ENCODE results near the gene RSKR.

Gene RSKR

GRCh38 chr17:28584434-28584833, 29.6 kb downstream of the RSKR start:
- Histone ChIP-seq H3K36me3 (ENCODE audit: control insufficient read depth, low read length) (peaks cover 92% of the 10 kb centered on the region), H4K20me1 (ENCODE audit: control insufficient read depth, insufficient read depth, low read depth, low read length) (no peaks in the 10 kb centered on the region), H3K4me1 (ENCODE audit: control insufficient read depth, low read length) (no peaks in the 10 kb centered on the region)

GRCh38 chr17:28582513-28582912, 31.5 kb downstream of the RSKR start:
- Histone ChIP-seq H3K4me1 (ENCODE audit: control insufficient read depth, low read length) (peaks cover 1% of the 10 kb centered on the region), H3K9me3 (ENCODE audit: control insufficient read depth, insufficient read depth, low read length) (no peaks in the 10 kb centered on the region), H3K9me2 (replicated peaks; ENCODE audit: control insufficient read depth, low read length) (no peaks in the 10 kb centered on the region), H3K27ac (ENCODE audit: low read depth, low read length) (no peak overlapping the region), H3K27me3 (ENCODE audit: control insufficient read depth, low read length) (no peaks in the 10 kb centered on the region), H3K36me3 (ENCODE audit: control insufficient read depth, low read length) (peaks cover 95% of the 10 kb centered on the region), H3K79me2 (ENCODE audit: control insufficient read depth, low read length) (no peaks in the 10 kb centered on the region), H3K4me3 (ENCODE audit: low read length) (no peak overlapping the region), H3K4me2 (ENCODE audit: low read length) (no peak overlapping the region), H4K20me1 (ENCODE audit: control insufficient read depth, insufficient read depth, low read depth, low read length) (no peaks in the 10 kb centered on the region), H3F3A (ENCODE audit: control insufficient read depth, insufficient read depth) (peaks cover 18% of the 10 kb centered on the region)
- TF ChIP-seq, protein P1, sequence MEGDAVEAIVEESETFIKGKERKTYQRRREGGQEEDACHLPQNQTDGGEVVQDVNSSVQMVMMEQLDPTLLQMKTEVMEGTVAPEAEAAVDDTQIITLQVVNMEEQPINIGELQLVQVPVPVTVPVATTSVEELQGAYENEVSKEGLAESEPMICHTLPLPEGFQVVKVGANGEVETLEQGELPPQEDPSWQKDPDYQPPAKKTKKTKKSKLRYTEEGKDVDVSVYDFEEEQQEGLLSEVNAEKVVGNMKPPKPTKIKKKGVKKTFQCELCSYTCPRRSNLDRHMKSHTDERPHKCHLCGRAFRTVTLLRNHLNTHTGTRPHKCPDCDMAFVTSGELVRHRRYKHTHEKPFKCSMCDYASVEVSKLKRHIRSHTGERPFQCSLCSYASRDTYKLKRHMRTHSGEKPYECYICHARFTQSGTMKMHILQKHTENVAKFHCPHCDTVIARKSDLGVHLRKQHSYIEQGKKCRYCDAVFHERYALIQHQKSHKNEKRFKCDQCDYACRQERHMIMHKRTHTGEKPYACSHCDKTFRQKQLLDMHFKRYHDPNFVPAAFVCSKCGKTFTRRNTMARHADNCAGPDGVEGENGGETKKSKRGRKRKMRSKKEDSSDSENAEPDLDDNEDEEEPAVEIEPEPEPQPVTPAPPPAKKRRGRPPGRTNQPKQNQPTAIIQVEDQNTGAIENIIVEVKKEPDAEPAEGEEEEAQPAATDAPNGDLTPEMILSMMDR (IDR thresholded peaks at IDR 0.05; ENCODE audit: low read depth, low read length, poor library complexity, severe bottlenecking), result no peak
- TF ChIP-seq EZH2phosphoT487 (IDR thresholded peaks at IDR 0.05; ENCODE audit: borderline replicate concordance, low read length), result no peak

More at GRCh38 chr17:28584434-28584833, 29.6 kb downstream of the RSKR start:
- no peak overlapping the region for H3K4me3 ChIP-seq (ENCODE audit: low read length)
- no peak for TF ChIP-seq EZH2phosphoT487 (IDR thresholded peaks at IDR 0.05; ENCODE audit: borderline replicate concordance, low read length)
- TF ChIP-seq, protein P1 (IDR thresholded peaks at IDR 0.05; ENCODE audit: low read depth, low read length, poor library complexity, severe bottlenecking), result no peak
- H3K4me2 ChIP-seq (ENCODE audit: low read length), result no peak overlapping the region
- H3K27ac ChIP-seq (ENCODE audit: low read depth, low read length), result no peak overlapping the region
- H3K79me2 ChIP-seq (ENCODE audit: control insufficient read depth, low read length), result peaks cover 9% of the 10 kb centered on the region; the same call in 1 of the 2 replicates
- H3F3A ChIP-seq (ENCODE audit: control insufficient read depth, insufficient read depth), result peaks cover 10% of the 10 kb centered on the region
- H3K27me3 ChIP-seq (ENCODE audit: control insufficient read depth, low read length), result no peaks in the 10 kb centered on the region
- no peaks in the 10 kb centered on the region for H3K9me3 ChIP-seq (ENCODE audit: control insufficient read depth, insufficient read depth, low read length)
- no peaks in the 10 kb centered on the region for H3K9me2 ChIP-seq (replicated peaks; ENCODE audit: control insufficient read depth, low read length)

DNA sequence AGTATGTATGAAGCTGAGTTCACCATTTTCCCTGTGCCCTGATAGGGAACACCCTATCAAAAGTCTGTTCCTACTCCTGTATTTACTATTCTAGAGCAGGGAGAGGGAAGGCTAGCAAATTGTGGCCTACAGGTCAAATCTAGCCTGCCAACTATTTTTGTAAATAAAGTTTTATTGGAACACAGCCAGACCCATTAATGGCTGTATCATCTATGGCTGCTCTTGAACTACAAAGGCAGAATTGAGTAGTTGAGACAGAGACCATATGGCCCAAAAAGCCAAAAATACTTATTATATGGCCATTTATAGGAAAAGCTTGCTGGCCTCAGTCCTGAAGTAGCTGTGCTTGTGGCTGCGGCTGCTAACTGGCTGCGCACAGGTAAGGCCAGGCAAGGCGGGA, 33.0 kb downstream of the RSKR start:
- H3K36me3 ChIP-seq (ENCODE audit: control insufficient read depth, low read length), result peaks cover 86% of the 10 kb centered on the region
- H3K9me2 ChIP-seq (replicated peaks; ENCODE audit: control insufficient read depth, low read length), result no peaks in the 10 kb centered on the region
- no peaks in the 10 kb centered on the region for H4K20me1 ChIP-seq (ENCODE audit: control insufficient read depth, insufficient read depth, low read depth, low read length)
- H3K4me2 ChIP-seq (ENCODE audit: low read length), result no peak overlapping the region
- H3K9me3 ChIP-seq (ENCODE audit: control insufficient read depth, insufficient read depth, low read length), result no peaks in the 10 kb centered on the region
- no peak for TF ChIP-seq EZH2phosphoT487 (IDR thresholded peaks at IDR 0.05; ENCODE audit: borderline replicate concordance, low read length)
- TF ChIP-seq, protein P1 (IDR thresholded peaks at IDR 0.05; ENCODE audit: low read depth, low read length, poor library complexity, severe bottlenecking), result no peak
- H3K79me2 ChIP-seq (ENCODE audit: control insufficient read depth, low read length), result no peaks in the 10 kb centered on the region
- peaks cover 20% of the 10 kb centered on the region for H3F3A ChIP-seq (ENCODE audit: control insufficient read depth, insufficient read depth)
- no peak overlapping the region for H3K4me3 ChIP-seq (ENCODE audit: low read length)
- H3K4me1 ChIP-seq (ENCODE audit: control insufficient read depth, low read length), result peaks cover 13% of the 10 kb centered on the region
- no peak overlapping the region for H3K27ac ChIP-seq (ENCODE audit: low read depth, low read length)
- no peaks in the 10 kb centered on the region for H3K27me3 ChIP-seq (ENCODE audit: control insufficient read depth, low read length)
